ENCODE measurements around the gene RTF2.

DNA sequence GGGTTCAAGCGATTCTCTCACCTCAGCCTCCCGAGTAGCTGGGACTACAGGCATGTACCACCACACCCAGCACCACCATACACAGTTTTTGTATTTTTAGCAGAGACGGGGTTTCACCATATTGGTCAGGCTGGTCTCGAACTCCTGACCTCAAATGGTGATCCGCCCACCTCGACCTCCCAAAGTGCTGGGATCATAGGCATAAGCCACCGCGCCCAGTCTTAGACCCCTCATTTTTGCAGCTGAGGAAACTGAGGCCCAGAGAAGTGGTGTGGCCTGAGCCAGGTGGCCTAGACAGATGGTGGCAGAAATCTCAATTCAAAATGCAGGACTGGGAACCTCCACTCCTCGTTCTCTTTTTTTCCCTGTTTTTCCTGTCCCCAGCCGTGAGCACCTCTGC lies 43.5 kb downstream of the RTF2 start:
- TF ChIP-seq, protein P1, sequence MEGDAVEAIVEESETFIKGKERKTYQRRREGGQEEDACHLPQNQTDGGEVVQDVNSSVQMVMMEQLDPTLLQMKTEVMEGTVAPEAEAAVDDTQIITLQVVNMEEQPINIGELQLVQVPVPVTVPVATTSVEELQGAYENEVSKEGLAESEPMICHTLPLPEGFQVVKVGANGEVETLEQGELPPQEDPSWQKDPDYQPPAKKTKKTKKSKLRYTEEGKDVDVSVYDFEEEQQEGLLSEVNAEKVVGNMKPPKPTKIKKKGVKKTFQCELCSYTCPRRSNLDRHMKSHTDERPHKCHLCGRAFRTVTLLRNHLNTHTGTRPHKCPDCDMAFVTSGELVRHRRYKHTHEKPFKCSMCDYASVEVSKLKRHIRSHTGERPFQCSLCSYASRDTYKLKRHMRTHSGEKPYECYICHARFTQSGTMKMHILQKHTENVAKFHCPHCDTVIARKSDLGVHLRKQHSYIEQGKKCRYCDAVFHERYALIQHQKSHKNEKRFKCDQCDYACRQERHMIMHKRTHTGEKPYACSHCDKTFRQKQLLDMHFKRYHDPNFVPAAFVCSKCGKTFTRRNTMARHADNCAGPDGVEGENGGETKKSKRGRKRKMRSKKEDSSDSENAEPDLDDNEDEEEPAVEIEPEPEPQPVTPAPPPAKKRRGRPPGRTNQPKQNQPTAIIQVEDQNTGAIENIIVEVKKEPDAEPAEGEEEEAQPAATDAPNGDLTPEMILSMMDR (IDR thresholded peaks at IDR 0.05; ENCODE audit: poor library complexity, severe bottlenecking) = no peak
- TF ChIP-seq POLR2AphosphoS5 (IDR thresholded peaks at IDR 0.05) (no peak), MXI1 (conservative IDR thresholded peaks at IDR 0.05; ENCODE audit: poor library complexity, severe bottlenecking) (no peak), SMC3 (conservative IDR thresholded peaks at IDR 0.05; ENCODE audit: poor library complexity) (no peak), TAF1 (IDR thresholded peaks at IDR 0.05; ENCODE audit: low read depth) (no peak), EP300 (conservative IDR thresholded peaks at IDR 0.05; ENCODE audit: poor library complexity, severe bottlenecking) (no peak)
- TF ChIP-seq, protein P2, sequence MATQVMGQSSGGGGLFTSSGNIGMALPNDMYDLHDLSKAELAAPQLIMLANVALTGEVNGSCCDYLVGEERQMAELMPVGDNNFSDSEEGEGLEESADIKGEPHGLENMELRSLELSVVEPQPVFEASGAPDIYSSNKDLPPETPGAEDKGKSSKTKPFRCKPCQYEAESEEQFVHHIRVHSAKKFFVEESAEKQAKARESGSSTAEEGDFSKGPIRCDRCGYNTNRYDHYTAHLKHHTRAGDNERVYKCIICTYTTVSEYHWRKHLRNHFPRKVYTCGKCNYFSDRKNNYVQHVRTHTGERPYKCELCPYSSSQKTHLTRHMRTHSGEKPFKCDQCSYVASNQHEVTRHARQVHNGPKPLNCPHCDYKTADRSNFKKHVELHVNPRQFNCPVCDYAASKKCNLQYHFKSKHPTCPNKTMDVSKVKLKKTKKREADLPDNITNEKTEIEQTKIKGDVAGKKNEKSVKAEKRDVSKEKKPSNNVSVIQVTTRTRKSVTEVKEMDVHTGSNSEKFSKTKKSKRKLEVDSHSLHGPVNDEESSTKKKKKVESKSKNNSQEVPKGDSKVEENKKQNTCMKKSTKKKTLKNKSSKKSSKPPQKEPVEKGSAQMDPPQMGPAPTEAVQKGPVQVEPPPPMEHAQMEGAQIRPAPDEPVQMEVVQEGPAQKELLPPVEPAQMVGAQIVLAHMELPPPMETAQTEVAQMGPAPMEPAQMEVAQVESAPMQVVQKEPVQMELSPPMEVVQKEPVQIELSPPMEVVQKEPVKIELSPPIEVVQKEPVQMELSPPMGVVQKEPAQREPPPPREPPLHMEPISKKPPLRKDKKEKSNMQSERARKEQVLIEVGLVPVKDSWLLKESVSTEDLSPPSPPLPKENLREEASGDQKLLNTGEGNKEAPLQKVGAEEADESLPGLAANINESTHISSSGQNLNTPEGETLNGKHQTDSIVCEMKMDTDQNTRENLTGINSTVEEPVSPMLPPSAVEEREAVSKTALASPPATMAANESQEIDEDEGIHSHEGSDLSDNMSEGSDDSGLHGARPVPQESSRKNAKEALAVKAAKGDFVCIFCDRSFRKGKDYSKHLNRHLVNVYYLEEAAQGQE (IDR thresholded peaks at IDR 0.05; ENCODE audit: borderline replicate concordance) = no peak
